GM13977 (cell line): ENCODE results near the gene SRL.

Experiments
- DNase-seq: peaks from one replicate; pipeline ENCODE4 v3.0.0; 2012; ENCODE audit warnings: low spot score
- in situ Hi-C: fragments of 300-500 bp; cut with MboI; formaldehyde crosslinking; loops from one replicate; pipeline ENCODE4 v1.12.0; 2022; ENCODE audit warnings: low sequenced_read_pairs, low pct_unique_long_range_greater_than_20kb, mixed read lengths, inconsistent platforms; ENCODE audit not compliant: unreplicated experiment
- TF ChIP-seq, protein P1 (sequence below): IDR thresholded peaks from 2 replicates; pipeline ENCODE4 v1.5.1; 2012; ENCODE audit warnings: mild to moderate bottlenecking, control low read depth; ENCODE audit not compliant: insufficient read depth; ENCODE audit errors: extremely low read depth, missing control alignments

Gene SRL

DNA sequence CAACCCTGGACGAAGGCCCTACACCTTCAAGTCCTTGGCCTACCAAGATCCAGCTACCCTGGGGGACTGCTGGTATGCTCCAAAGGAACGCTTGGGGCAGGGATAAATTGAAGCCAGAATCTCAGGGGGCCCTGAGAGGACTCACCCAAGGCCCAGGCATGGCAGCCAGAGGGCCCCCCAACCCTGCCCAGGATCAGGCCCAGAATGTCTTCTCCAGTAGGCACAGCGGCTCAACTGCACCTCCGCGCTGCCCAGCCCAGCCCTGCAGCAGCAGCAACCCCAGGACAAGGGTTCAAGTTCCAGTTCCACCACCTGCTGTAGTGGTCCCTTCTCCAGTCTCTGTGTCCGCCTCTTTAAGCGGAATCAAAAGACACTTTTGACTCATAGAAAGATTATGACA lies 28.7 kb upstream of the SRL start:
- TF ChIP-seq, protein P1, sequence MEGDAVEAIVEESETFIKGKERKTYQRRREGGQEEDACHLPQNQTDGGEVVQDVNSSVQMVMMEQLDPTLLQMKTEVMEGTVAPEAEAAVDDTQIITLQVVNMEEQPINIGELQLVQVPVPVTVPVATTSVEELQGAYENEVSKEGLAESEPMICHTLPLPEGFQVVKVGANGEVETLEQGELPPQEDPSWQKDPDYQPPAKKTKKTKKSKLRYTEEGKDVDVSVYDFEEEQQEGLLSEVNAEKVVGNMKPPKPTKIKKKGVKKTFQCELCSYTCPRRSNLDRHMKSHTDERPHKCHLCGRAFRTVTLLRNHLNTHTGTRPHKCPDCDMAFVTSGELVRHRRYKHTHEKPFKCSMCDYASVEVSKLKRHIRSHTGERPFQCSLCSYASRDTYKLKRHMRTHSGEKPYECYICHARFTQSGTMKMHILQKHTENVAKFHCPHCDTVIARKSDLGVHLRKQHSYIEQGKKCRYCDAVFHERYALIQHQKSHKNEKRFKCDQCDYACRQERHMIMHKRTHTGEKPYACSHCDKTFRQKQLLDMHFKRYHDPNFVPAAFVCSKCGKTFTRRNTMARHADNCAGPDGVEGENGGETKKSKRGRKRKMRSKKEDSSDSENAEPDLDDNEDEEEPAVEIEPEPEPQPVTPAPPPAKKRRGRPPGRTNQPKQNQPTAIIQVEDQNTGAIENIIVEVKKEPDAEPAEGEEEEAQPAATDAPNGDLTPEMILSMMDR = no peak
- in situ Hi-C loops = no loop called here
- no peak for DNase-seq

DNA sequence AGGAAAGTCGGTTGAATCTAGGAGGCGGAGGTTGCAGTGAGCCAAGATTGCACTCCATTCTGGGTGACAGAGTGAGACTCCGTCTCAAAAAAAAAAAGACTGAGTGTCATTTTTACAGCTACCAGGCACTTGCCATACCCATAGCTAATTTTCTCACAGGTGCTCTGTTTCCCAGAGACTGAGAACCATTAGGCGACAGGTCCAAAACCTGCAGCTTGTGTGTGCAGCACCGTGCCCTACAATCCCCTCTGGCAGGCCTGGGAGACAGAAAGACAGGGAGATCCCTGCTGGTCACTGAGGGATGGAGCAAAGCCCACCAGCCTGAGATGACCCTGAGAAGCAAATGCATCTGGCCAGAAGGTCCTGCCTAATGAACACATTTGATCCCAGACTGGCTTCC lies 28.2 kb upstream of the SRL start:
- in situ Hi-C loops = no loop called here
- TF ChIP-seq, protein P1 = no peak
- DNase-seq = no peak

- DNase-seq = no peak
- in situ Hi-C loops = no loop called here
Observed at GRCh38 chr16:4266372-4266771, 24.5 kb upstream of the SRL start.

DNA sequence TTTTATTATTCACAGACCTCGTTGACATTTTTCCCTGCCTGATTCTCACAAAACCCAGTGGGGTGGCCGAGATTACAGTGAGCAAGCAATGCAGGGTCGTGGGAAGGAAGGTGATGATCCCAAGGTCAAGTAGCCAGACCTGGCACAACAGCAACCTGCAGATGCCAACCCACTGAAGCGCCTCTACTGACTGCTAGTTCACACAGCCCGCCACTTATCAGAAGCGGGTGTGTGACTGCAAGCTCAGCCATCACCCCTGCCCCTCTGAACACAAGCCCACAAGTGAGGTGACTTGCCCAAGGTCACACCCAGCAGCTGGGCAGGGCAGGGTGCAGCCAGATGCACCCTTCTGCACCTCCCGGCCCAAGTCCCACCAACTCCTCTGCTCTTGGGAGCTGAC lies 23.8 kb upstream of the SRL start:
- TF ChIP-seq, protein P1 = no peak
- in situ Hi-C loops = no loop called here

More at GRCh38 chr16:4266372-4266771, 24.5 kb upstream of the SRL start:
- TF ChIP-seq, protein P1 = no peak

GRCh38 chr16:4264546-4264945 lies 22.7 kb upstream of the SRL start:
- in situ Hi-C loops = no loop called here
- TF ChIP-seq, protein P1 = no peak
- no peak for DNase-seq

More for the DNA sequence above, 23.8 kb upstream of the SRL start:
- no peak for DNase-seq

- DNase-seq = no peak
- TF ChIP-seq, protein P1 = no peak
- in situ Hi-C loops = no loop called here
Observed at GRCh38 chr16:4263504-4264436, 21.9 kb upstream of the SRL start.
